HG02642 (cell line): ENCODE measurements around the gene FILIP1.

Source experiments
- ATAC-seq: cut with Tn5 transposase; IDR thresholded peaks from one replicate; pipeline ENCODE4 v1.9.1; 2021; ENCODE audit warnings: mild to moderate bottlenecking; ENCODE audit not compliant: unreplicated experiment, poor library complexity

Gene FILIP1

DNA sequence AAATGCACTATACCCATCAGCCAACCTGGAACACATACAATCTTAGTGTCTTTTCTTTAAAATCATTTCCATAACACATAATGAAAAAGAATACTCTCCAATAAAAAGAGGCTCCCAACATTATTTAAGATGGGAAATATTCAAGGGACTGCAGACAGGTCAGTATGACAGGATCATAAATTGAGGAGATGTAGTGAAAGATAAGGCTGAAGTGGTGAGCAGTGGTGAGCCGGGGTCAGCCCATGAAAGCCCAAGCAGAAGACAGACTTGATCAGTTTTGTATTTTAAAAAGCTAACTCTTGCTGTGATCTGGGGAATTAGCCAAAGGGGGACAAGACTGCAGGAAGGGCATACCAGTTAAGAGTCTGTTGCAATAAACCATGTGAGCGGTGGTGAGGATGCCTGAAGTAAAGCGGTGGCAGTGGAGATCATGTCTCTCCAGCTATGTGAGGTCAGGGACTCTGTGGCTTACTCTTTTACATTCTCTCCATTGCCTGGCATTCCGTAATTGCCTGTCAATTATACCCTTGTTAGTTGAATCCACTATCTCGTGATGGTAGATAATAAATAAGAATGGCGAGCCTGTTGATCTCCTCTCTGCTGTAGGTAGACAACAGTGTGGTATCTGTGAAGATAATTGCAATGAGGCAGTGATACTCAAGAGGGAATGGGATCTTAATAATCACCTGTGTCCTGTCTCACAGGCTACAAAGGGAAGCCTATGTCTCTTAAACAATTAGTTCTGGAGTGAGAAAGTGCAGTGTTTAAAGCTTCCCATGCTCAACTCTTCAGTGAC lies 97.4 kb downstream of the FILIP1 start:
- ATAC-seq = no peak

DNA sequence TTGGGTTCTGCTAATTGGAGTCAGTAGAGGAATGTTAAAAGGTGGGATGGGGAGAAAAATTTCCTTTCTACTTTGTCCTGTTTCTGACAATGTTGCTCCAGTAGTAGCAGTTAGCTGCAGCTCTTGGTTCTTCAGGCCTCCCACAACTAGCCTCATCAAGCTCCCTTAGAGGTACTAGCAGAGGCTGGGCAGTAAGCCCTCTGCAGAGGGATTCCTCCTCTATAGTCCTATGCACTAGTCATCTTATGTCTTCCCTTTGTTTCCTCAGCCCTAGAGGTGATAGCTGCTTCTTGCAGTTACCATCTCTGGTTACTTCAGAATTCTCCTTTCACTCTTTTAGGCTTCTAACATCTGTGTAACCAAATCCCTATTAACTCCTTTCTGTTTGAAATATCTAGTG lies 99.8 kb downstream of the FILIP1 start:
- ATAC-seq = no peak

DNA sequence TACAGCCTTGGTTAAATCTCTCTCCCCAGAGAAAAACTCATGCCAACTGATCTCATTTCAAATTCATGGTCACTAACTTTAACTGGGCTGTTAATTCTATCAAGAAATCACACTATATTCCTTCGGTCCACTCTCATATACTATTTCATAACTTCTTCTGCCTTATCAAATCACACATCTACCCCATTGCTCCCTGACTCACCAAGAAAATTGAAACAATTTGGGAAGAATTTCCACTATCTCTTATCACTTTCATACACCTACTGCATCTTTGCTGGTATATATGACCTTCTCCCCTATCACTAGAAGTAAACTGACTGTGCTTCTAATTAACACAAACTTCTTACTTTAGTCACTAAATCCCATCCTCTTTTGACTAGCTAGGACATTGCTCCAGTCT lies 102.3 kb downstream of the FILIP1 start:
- no peak for ATAC-seq

DNA sequence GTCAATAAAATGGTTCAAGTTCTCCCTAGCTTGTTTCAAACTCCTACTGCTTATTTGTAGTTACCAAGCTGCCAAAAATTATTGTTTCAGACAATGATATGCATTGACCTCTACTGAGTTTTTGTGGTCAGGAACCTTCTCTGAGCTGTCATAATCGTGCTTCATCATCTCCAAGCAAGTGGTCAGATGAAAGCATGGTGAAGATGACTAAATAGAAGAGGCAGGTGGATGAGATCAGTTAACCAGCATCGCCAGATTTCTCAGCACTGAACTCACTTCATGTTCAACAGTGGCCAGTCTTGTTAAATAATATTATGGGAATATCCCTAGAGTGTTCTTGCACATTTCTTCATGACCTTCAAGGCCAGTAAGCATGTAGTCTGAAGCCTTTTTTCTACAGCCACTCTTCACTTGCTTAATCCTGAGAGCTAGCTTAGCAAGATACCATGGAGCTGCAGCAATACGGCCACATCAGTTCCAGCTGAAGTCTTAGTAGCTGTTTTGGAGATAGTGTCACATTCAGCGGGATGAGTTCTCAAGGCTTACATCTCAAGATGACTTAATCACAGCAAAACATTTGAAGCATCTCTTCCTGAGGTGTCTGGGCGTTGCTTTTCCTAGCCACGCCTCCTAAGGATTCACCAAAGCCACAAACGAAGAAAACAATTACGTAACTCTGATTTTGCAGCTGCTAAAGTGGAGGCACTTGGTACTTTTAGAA lies 107.4 kb downstream of the FILIP1 start:
- no peak for ATAC-seq

DNA sequence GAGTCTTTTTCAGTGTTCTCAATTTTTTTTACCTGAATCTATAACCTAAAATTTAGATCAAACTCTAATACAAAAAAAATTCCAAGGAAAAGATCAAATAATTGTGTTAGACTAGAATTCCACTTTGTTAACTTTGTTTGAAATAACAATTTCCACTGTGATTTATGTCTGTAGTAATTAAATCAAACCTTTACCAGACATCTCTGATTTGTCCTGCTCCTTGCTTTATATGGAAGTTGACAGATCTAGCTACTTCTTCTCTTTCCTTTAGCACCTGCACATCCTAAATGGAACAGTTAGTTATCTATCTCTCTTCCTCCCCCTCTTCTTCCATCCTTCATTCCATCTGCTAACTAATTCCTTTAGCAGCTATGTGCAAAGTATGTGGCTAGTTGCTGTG lies 109.5 kb downstream of the FILIP1 start:
- ATAC-seq = no peak

DNA sequence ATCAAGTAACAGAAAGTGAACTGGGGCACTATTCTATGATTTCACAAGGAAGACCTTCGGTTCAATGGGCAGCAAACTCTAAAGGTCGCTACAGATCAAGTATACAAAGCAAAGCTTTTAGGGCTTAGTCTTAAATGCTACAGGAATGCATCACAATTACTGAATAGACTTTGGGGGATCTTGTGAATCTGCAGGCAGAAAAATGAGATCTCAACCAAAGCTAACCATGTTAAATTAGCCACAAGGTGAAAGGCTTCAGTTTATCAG lies 111.0 kb downstream of the FILIP1 start:
- no peak for ATAC-seq

DNA sequence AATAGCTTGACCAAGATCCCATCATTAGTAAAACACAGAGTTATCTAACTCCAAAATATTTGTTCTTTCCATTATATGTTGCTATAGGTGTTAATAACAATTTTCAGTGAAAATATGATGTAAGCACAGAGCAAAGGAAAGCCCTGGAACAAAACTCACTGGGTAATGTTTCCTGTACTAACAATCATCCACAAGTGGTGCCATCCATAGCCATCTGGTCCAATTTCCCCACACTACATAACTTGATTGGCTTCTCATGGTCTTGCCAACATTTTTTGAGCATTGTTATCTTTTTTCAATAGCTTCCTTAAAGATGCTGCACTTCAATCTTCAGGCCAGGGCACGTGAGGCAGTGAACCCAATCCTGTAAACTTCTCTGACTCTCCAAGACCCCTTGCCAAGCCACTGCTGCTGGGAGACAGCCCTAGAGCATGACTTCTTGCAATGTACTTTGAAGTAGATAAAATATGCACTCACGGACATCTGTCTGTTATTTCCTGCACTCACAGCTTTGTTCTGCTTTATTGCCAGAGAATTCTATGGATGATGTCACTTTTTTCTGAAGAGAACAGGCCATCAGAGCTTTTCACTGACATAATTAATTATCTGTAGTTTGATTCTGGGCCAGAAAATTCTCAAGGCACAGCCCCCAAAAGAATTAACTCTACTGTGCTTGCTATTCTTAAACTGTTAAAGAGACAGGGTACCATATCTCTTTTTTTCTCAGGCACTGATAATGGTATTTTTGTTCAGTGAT lies 111.5 kb downstream of the FILIP1 start:
- no peak for ATAC-seq

DNA sequence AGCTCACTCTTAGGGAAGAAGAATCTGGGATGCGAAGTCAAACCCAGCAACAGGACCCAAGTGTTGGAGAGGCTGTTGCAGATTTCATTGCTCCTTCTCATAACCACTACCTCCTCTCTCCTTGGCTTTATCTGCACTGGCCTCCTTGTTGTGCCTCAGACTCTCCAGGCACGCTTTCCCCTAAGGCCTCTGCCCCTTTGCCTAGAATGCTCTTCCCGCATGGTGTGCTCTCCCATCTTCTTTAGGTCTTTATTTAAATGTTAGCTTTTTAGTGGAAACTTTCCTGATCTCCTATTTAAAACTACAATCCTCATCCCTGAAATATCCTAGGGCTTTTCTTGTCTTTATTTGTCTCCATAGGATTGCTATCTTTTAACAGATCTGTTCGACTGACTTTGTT lies 114.1 kb downstream of the FILIP1 start:
- ATAC-seq = no peak

DNA sequence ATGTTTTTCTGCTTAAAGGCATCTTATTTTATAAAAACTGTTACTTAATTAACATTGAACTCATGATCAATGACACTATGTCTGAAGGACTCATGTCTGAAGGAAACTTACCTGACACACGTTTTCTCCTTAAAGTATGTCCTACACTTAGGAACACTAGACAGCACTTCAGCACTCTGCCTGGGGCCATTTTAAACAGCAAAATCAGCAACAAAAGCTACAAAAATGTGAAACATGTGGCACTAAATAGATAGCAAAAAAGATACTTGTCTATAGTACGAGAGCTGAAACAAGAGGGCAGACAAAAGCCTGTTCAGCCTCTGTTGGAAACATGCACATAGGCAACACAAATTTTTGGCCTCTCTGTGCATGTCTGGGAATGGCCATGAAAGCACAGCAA lies 115.5 kb downstream of the FILIP1 start:
- ATAC-seq = no peak

DNA sequence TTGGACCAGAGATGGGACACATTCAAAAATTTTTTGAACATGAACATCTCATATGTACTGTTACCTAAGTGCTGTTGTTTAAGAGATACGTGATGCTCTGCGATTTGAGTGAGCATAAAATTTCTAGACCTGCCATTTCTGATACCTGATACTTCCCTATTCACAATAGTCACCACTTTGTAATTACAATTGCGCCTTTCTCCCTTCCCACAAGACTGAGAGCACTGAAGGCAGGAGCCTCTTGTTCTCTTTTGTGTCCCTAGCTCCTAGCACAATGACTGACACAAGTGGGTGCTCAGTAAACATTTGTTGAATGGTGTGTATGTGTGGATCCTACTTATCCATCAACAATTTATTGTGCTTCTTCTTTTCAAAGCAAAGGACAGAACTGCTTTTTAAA lies 116.2 kb downstream of the FILIP1 start:
- no peak for ATAC-seq

DNA sequence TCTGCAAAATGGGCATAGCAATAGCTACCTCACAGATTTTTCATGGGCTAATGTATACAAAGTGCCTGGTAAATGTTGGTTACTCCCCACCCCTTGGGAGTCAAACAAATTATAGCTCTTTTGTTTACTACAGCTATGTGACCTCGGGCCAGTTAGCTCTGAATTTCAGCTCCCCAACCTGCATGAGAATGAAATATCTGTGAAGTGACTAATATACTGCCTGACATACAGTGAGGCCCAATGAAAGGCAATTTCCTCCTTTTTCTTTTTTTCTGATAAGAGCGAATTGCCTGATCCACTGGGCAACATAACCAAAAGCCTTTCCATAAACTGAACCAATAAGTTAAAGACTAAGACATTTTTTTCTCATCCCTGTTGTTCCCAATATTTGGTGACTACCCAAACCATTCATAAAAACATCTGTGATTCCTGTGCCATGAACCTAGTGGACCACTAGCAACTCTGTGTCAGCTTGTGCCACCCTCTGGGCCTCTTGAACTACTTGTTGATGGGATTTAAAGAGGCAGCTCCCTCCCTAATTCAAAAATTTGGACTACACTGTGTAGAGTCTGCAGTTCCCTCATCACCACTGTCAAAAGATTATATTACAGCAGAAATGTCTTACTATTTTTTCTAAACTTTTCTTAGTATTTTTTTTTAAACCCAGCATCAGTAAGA lies 117.1 kb downstream of the FILIP1 start:
- ATAC-seq = no peak

DNA sequence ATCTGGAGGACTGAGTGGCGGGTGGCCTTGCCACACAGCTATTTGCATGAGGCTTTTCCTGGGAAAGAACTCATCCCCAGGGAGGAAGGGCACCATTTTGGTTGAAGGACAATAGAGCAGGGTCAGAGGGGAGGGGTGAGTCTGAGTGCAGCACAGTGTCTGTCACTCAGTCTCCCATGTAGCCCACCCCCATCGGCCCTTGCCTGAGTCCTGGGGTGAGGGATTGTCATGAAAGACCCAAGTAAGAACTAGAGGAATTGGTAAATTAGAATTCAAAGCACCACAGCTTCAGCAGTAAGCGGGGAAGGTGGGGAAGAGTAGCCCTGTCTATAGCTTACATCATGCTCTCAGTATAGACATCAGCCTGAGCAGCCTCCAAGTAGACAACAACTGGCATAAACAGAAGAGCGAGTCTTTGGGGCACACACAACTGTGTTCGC lies 118.6 kb downstream of the FILIP1 start:
- ATAC-seq = no peak

DNA sequence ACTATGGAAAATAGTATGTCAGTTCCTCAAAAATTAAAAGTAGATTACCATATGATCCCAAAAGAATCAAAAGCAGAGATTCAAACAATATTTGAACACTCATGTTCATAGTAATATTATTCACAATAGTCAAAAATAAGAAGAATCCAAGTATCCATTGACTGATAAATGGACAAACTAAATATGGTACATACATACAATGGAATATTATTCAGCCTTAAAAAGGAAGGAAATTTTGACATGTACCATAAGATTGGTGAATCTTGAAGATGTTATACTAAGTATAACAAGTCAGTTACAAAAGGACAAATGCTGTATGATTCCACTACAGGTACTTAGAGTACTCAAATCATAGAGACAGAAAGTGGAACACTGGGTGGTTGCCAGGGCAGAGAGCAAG lies 120.7 kb downstream of the FILIP1 start:
- ATAC-seq = no peak

DNA sequence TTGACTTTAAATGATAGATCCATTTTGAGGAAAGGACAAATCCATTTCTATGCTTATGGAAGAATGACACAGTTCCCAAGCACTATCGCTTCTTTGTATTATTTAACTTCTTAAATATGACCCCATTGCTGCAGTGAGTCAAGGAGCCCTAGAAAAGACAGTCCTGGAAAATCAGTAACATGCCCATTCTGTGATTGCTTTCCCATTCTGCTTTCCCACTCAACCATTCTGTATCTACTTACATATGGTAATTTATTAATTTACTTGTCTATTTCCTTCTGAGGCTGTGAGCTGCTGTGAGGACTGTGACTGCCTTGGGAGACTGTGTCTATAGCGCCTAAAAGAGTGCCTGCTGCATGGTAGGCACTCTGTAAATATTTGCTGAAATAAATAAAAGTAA lies 123.6 kb downstream of the FILIP1 start:
- ATAC-seq = no peak

DNA sequence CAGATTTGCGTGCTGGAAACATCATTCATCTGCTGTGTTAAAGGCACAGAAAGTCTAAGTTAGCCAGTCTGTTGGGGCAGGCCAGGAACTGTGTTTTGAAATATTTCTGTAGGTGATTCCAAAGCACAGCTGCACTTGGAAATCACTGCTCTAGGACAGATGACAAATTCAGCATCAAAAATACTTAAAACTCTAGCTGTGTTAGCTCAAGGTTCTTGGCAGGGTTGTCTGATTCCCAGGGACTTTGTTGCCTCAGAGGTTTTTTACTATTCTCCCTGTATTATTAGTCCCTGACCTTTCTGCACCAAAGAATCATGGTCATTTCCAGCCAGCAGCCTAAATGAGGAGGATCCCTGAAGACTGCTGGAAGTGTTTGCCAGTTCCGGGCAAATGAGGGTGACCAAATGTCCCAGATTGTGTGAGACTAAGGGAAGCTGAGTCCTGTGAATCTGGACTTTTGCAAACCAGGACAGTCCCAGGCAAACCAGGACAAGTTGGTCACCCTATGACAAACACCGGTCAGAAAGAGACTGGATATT lies 124.7 kb downstream of the FILIP1 start:
- no peak for ATAC-seq

DNA sequence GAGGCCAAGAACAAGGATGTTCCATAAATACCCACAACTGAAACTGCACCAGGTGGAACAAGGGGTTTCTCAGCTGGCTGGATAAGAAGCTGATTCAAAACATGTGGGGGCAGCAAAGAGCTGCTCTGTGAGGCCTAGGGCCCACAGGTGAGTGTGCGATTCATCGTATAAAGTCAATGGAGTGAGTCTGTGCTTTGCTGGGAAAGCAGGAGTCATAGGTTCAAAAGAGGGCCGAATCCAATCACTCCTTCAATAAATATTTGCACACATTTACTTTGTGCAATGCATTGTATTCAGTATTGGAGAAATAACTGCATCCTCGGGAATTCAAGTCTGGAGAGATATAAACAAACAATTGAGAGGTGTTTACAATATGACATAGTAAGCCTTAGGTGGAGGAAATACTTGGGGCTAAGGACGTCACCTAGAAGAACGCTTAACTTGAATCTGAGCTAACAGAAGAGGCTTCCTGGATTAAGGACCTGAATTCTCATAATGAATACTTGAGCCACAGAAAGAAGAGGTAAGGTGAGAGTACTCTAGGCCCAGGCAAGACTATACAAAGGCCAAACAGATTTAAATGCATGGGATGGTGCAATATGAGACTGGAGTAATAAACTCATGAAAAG lies 125.3 kb downstream of the FILIP1 start:
- no peak for ATAC-seq

DNA sequence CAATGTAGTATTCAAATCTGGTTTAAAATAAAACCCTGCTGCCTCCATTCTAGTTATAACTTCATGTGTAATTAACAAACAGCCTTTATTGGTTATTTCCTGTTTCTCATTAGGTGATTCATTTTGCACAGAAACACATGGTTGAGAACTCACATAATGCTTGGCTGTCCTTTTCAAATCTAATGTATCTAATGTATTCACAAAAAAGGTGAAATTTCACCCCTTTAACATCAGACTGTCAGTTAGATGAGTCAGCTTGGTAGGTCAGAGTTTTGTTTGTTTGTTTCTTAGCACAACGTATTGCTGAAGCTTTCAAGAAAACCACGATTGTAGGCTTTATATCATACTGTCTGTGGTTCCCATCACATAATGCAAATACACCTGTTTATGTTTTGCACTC lies 130.3 kb downstream of the FILIP1 start:
- no peak for ATAC-seq

DNA sequence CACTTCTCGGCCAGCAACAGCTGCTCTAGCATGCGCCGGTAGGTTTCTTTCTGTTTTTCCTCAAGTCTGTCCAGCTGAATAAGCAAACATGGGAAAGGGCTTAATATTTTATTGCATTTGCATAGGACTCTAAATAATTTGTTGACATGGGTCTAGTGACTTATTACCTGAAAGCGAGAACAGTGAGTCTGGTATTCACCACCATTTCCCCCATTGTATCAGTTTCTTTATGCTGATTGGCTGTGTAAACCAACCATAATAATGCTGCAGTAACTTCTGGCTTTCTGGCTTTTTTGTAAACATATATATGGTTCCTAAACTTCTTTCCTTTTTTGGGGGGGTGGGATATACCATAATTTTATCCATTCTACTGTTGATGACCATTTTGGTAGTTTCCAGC lies 140.0 kb downstream of the FILIP1 start:
- no peak for ATAC-seq

DNA sequence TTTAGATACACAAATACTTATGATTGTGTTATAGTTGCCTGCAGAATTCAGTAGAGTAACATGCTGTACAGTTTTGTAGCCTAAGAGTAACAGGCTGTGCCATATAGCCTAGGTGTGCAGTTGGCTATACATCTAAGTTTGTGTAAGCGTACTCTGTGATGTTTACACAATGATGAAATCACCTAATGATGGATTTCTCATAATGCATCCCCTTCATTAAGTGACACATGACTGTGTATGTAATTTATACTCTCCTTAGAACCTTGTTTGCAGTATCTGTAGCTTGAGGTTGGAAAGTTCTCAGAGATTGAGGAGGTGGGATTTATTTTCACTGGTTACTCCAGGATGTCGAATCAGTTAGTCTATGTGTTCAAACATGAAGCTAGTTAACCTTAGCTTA lies 142.0 kb downstream of the FILIP1 start:
- ATAC-seq = no peak

DNA sequence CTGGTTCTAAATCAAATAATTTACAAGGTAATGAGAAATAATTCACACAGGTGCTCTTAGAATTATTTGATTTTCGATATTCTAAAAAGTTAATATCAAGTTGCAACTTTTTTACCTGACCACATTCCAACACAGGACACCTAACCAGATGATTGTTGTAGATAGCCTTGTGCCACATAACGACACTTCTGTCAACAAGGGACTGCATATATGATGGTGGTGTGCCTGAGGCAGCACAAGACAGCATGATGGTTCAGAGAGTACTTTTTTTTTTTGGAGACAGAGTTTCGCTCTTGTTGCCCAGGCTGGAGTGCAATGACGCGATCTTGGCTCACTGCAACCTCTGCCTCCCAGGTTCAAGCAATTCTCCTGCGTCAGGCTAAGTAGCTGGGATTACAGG lies 142.8 kb downstream of the FILIP1 start:
- ATAC-seq = no peak
